LoVo (cell line): ENCODE results near the gene RGMA.
"Not testable (repeated sequence)": the region's sequence is repeated elsewhere in the genome, so short reads cannot be mapped to it uniquely, and the experiment has no call there.

Experiments used
- DNase-seq: peaks from one replicate; pipeline ENCODE4 v3.0.0-alpha.2; 2016; ENCODE audit warnings: low spot score

Gene RGMA

GRCh38 chr15:93034512-93034911 is 54.5 kb downstream of the RGMA start:
- DNase-seq = no peak

- no peak for DNase-seq
Observed at GRCh38 chr15:93033434-93034045, 55.5 kb downstream of the RGMA start.

GRCh38 chr15:93032515-93033206 is 56.4 kb downstream of the RGMA start:
- DNase-seq = not testable (repeated sequence)

- not testable (repeated sequence) for DNase-seq
Observed at GRCh38 chr15:93031557-93032384, 57.2 kb downstream of the RGMA start.

GRCh38 chr15:93031103-93031464 is 57.9 kb downstream of the RGMA start:
- no peak for DNase-seq

GRCh38 chr15:93030430-93031102 is 58.4 kb downstream of the RGMA start:
- peak; percentile 75 for DNase-seq

- DNase-seq = no peak
Observed at GRCh38 chr15:93029836-93030429, 59.1 kb downstream of the RGMA start.

- no peak for DNase-seq
Observed at GRCh38 chr15:93029214-93029835, 59.7 kb downstream of the RGMA start.

GRCh38 chr15:93028632-93029213 is 60.3 kb downstream of the RGMA start:
- DNase-seq = no peak

- DNase-seq = no peak
Observed at GRCh38 chr15:93028111-93028631, 60.8 kb downstream of the RGMA start.

- DNase-seq = no peak
Observed at GRCh38 chr15:93027413-93027812, 61.6 kb downstream of the RGMA start.

- DNase-seq = no peak
Observed at GRCh38 chr15:93026380-93026817, 62.6 kb downstream of the RGMA start.

- no peak for DNase-seq
Observed at GRCh38 chr15:93025625-93025982, 63.4 kb downstream of the RGMA start.

- no peak for DNase-seq
Observed at GRCh38 chr15:93024716-93025624, 64.0 kb downstream of the RGMA start.

- no peak for DNase-seq
Observed at GRCh38 chr15:93024293-93024692, 64.7 kb downstream of the RGMA start.

- no peak for DNase-seq
Observed at GRCh38 chr15:93020976-93021772, 67.8 kb downstream of the RGMA start.

- DNase-seq = no peak
Observed at GRCh38 chr15:93019971-93020370, 69.0 kb downstream of the RGMA start.

GRCh38 chr15:93019090-93019489 is 69.9 kb downstream of the RGMA start:
- no peak for DNase-seq

- DNase-seq = no peak
Observed at GRCh38 chr15:93018574-93018973, 70.4 kb downstream of the RGMA start.
